H9 (cell line): ENCODE results near the gene BTBD7. TPM values are rescaled to one million over a fixed set of nuclear protein-coding genes. Genes with fewer than 3 reads are reported as not detected.

Source experiments
- DNase-seq: peaks from one replicate; pipeline ENCODE4 v3.0.0-alpha.2; 2017
- H2AFZ ChIP-seq: one replicate; pipeline ENCODE4 v1.6.1; 2013; ENCODE audit warnings: mild to moderate bottlenecking, low read length, control low read depth, moderate library complexity
- H2AK5ac ChIP-seq: 2 replicates; pipeline ENCODE4 v1.6.1; 2013; ENCODE audit warnings: low read length, control low read depth, mixed read lengths; ENCODE audit not compliant: insufficient read length
- H2BK120ac ChIP-seq: one replicate; pipeline ENCODE4 v1.6.1; 2013; ENCODE audit warnings: low read depth, mild to moderate bottlenecking, low read length, control low read depth, inconsistent platforms; ENCODE audit not compliant: poor library complexity, severe bottlenecking
- H2BK12ac ChIP-seq: 2 replicates; pipeline ENCODE4 v1.6.1; 2013; ENCODE audit warnings: low read length, control low read depth, mixed read lengths, low read depth; ENCODE audit not compliant: insufficient read length
- H2BK15ac ChIP-seq: 2 replicates; pipeline ENCODE4 v1.6.1; 2013; ENCODE audit warnings: low read depth, low read length, control low read depth
- H2BK20ac ChIP-seq: one replicate; pipeline ENCODE4 v1.6.1; 2013; ENCODE audit warnings: low read depth, mild to moderate bottlenecking, low read length, control low read depth, inconsistent platforms; ENCODE audit not compliant: poor library complexity, severe bottlenecking
- H2BK5ac ChIP-seq: 2 replicates; pipeline ENCODE4 v1.6.1; 2013; ENCODE audit warnings: low read length, control low read depth, mixed read lengths; ENCODE audit not compliant: insufficient read length
- H3K14ac ChIP-seq: 2 replicates; pipeline ENCODE4 v1.6.1; 2013; ENCODE audit warnings: low read length, control low read depth; ENCODE audit not compliant: insufficient read depth
- H3K18ac ChIP-seq: 2 replicates; pipeline ENCODE4 v1.6.1; 2013; ENCODE audit warnings: low read depth, mild to moderate bottlenecking, mixed read lengths, low read length, control low read depth; ENCODE audit not compliant: insufficient read length
- H3K23ac ChIP-seq: 2 replicates; pipeline ENCODE4 v1.6.1; 2013; ENCODE audit warnings: low read length, control low read depth, mixed read lengths, low read depth; ENCODE audit not compliant: insufficient read length
- H3K23me2 ChIP-seq: 2 replicates; pipeline ENCODE4 v1.6.1; 2013; ENCODE audit warnings: low read depth, mild to moderate bottlenecking, mixed read lengths, low read length, control low read depth; ENCODE audit not compliant: insufficient read length, poor library complexity, severe bottlenecking
- H3K27ac ChIP-seq: 2 replicates; pipeline ENCODE4 v1.5.1; 2013; ENCODE audit warnings: low read length, control low read depth, mixed read lengths, low read depth; ENCODE audit not compliant: insufficient read length
- H3K27me3 ChIP-seq: 2 replicates; pipeline ENCODE4 v1.6.1; 2013; ENCODE audit warnings: low read length, control low read depth, inconsistent platforms; ENCODE audit not compliant: insufficient read depth
- H3K4ac ChIP-seq: 2 replicates; pipeline ENCODE4 v1.6.1; 2013; ENCODE audit warnings: low read depth, mild to moderate bottlenecking, control low read depth, inconsistent platforms, low read length, moderate library complexity
- H3K4me1 ChIP-seq: 2 replicates; pipeline ENCODE4 v1.6.1; 2013; ENCODE audit warnings: low read length, control low read depth, inconsistent platforms; ENCODE audit not compliant: insufficient read depth
- H3K4me2 ChIP-seq: 2 replicates; pipeline ENCODE4 v1.6.1; 2013; ENCODE audit warnings: low read length, control low read depth, mixed read lengths; ENCODE audit not compliant: insufficient read length, insufficient read depth
- H3K56ac ChIP-seq: 2 replicates; pipeline ENCODE4 v1.6.1; 2013; ENCODE audit warnings: low read depth, mild to moderate bottlenecking, mixed read lengths, low read length, control low read depth; ENCODE audit not compliant: insufficient read length
- H3K79me1 ChIP-seq: 2 replicates; pipeline ENCODE4 v1.6.1; 2013; ENCODE audit warnings: low read depth, mild to moderate bottlenecking, moderate library complexity, low read length, control low read depth, inconsistent platforms; ENCODE audit not compliant: insufficient read depth, poor library complexity, severe bottlenecking
- H3K79me2 ChIP-seq: 2 replicates; pipeline ENCODE4 v1.6.1; 2013; ENCODE audit warnings: low read length, control low read depth, inconsistent platforms; ENCODE audit not compliant: insufficient read depth
- H3K9ac ChIP-seq: 2 replicates; pipeline ENCODE4 v1.6.1; 2013; ENCODE audit warnings: low read length, control low read depth, mixed read lengths; ENCODE audit not compliant: insufficient read length; ENCODE audit errors: extremely low read depth
- H3K9me3 ChIP-seq: one replicate; pipeline ENCODE4 v1.6.1; 2013; ENCODE audit warnings: low read depth, low read length, inconsistent platforms; ENCODE audit not compliant: control insufficient read depth
- H3T11ph ChIP-seq: one replicate; pipeline ENCODE4 v1.6.1; 2013; ENCODE audit warnings: mild to moderate bottlenecking, low read length, control low read depth, inconsistent platforms
- H4K20me1 ChIP-seq: one replicate; pipeline ENCODE4 v1.6.1; 2013; ENCODE audit not compliant: control insufficient read depth, insufficient read length, insufficient read depth
- H4K5ac ChIP-seq: 2 replicates; pipeline ENCODE4 v1.6.1; 2013; ENCODE audit warnings: low read depth, mild to moderate bottlenecking, mixed read lengths, low read length, control low read depth; ENCODE audit not compliant: insufficient read length
- H4K8ac ChIP-seq: replicated peaks from 2 replicates; pipeline ENCODE4 v1.6.1; 2013; ENCODE audit warnings: low read length, control low read depth, mixed read lengths, low read depth; ENCODE audit not compliant: insufficient read length
- H4K91ac ChIP-seq: 2 replicates; pipeline ENCODE4 v1.6.1; 2013; ENCODE audit warnings: low read depth, mild to moderate bottlenecking, moderate library complexity, mixed read lengths, low read length, control low read depth; ENCODE audit not compliant: insufficient read length
- H3K27ac Mint-ChIP-seq, 3 experiments: 2 replicates in 2 of 3; 3 replicates in 1 of 3; pipeline ENCODE4 v1.8.0; 2020 to 2021; ENCODE audit warnings: mixed read lengths in 3 of 3, mild to moderate bottlenecking in 1 of 3, moderate library complexity in 1 of 3
- H3K27me3 Mint-ChIP-seq: 2 replicates; pipeline ENCODE4 v1.8.0; 2021; ENCODE audit warnings: low read depth, mild to moderate bottlenecking, moderate library complexity, mixed read lengths
- H3K36me3 Mint-ChIP-seq, 3 experiments: 2 replicates in 2 of 3; 3 replicates in 1 of 3; pipeline ENCODE4 v1.8.0; 2020 to 2021; ENCODE audit warnings: low read depth in 3 of 3, mixed read lengths in 3 of 3; ENCODE audit not compliant: insufficient read depth in 1 of 3
- H3K4me1 Mint-ChIP-seq, 2 experiments: 2 replicates each; pipeline ENCODE4 v1.8.0; 2020; ENCODE audit warnings: mixed read lengths in 2 of 2
- H3K4me3 Mint-ChIP-seq, 2 experiments: 2 replicates in 1 of 2; 3 replicates in 1 of 2; pipeline ENCODE4 v1.8.0; 2020 to 2021; ENCODE audit warnings: mild to moderate bottlenecking in 2 of 2, mixed read lengths in 2 of 2, moderate library complexity in 1 of 2
- H3K9me3 Mint-ChIP-seq, 2 experiments: 2 replicates in 1 of 2; 3 replicates in 1 of 2; pipeline ENCODE4 v1.8.0; 2020; ENCODE audit warnings: mild to moderate bottlenecking in 2 of 2, mixed read lengths in 2 of 2, moderate library complexity in 1 of 2
- CTCF ChIP-seq: fragments of 200-600 bp; sonication (generic); conservative IDR thresholded peaks from 3 replicates; pipeline ENCODE4 v1.8.0; 2021; ENCODE audit warnings: antibody characterized with exemption, mild to moderate bottlenecking
- WGBS: extraction: QIAGEN DNeasy Blood & Tissue Kit; methylation state at CpG from one replicate; pipeline ENCODE4 v1.1.7; 2013; ENCODE audit warnings: missing lambda C conversion rate, low lambda C conversion rate, mixed read lengths; ENCODE audit not compliant: insufficient read length; ENCODE audit errors: extremely low coverage; 5-methylcytosine and 5-hydroxymethylcytosine counted together
- total RNA-seq: library from RNA; stranded (reverse); gene quantifications from 2 replicates; pipeline ENCODE4 v1.2.1, GENCODE V29; 2021

The BTBD7 gene
- total RNA-seq, 1 experiment from 2014 or later = 44.1 TPM

DNA sequence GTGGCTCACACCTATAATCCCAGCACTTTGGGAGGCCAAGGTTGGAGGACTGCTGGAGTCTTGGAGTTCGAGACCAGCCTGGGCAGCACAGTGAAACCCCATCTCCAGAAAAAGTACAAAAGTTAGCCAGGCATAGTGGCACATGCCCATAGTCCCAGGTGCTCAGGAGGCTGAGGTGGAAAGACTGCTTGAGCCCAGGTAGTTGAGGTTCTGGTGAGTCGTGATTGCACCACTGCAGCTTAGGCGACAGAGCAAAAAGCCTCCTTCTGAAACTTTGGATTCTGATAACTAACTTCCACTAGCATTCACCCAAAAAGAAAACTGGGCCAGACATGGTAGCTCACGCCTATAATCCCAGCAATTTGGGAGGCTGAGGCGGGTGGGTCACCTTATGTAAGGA lies 6.6 kb downstream of the BTBD7 start:
- Mint-ChIP-seq H3K4me3 (no peak overlapping the region), H3K9me3 (no peaks in the 10 kb centered on the region), H3K4me1 (peaks cover 15 to 16% of the 10 kb centered on the region in 2 experiments), H3K27ac (no peak overlapping the region), H3K27me3 (no peaks in the 10 kb centered on the region), H3K36me3 (peaks cover 0 to 8% (median 0%) of the 10 kb centered on the region in 3 experiments; a peak in 3 of 7 replicates)
- Histone ChIP-seq H2BK5ac (no peak overlapping the region), H2BK20ac (no peak overlapping the region), H3K79me2 (peaks cover 32% of the 10 kb centered on the region), H4K8ac (no peak overlapping the region), H3K4me2 (no peak overlapping the region), H2AFZ (no peak overlapping the region), H2BK120ac (no peak overlapping the region), H3T11ph (no peak overlapping the region), H3K4me1 (no peaks in the 10 kb centered on the region; the same call in 1 of the 2 replicates), H4K5ac (no peak overlapping the region), H2BK12ac (no peak overlapping the region), H3K23ac (no peak overlapping the region), H3K18ac (no peak overlapping the region), H3K27ac (no peak overlapping the region), H2AK5ac (no peak overlapping the region), H3K23me2 (peaks cover 2% of the 10 kb centered on the region), H3K14ac (no peak overlapping the region), H4K91ac (no peak overlapping the region), H4K20me1 (no peaks in the 10 kb centered on the region), H3K4ac (no peak overlapping the region), H3K9ac (no peak overlapping the region), H3K56ac (no peak overlapping the region), H3K27me3 (no peaks in the 10 kb centered on the region), H2BK15ac (no peak overlapping the region), H3K79me1 (peaks cover 20% of the 10 kb centered on the region), H3K9me3 (no peaks in the 10 kb centered on the region)
- DNase-seq = no peak
- no CpG with 5 or more reads among the region's 5 CpGs for WGBS
- TF ChIP-seq CTCF = no peak
